ENCODE results near the gene MSI2.

DNA sequence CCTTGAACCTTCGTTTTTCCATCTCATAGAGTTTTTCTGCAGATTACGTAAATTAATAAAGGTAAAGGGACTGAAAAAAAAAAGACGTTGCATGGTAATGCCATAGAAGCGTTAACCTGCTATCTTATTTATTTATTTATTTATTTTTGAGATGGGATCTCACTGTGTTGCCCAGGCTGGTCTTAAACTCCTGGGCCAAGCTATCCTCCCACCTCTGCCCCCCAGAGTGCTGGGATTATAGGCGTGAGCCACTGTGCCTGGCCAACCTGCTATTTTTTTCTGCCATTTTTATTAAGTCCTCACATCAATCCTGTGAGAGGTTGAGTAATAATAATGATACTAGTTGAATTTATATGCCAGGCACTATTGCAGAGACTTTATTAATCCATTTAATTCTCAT, 7.9 kb downstream of the MSI2 start:
- no peak for TF ChIP-seq CSDC2 (CRISPR knock-in tag; IDR thresholded peaks at IDR 0.05)
- TF ChIP-seq TOX (CRISPR knock-in tag; IDR thresholded peaks at IDR 0.05; ENCODE audit: borderline replicate concordance) = no peak
- TF ChIP-seq, protein P1, sequence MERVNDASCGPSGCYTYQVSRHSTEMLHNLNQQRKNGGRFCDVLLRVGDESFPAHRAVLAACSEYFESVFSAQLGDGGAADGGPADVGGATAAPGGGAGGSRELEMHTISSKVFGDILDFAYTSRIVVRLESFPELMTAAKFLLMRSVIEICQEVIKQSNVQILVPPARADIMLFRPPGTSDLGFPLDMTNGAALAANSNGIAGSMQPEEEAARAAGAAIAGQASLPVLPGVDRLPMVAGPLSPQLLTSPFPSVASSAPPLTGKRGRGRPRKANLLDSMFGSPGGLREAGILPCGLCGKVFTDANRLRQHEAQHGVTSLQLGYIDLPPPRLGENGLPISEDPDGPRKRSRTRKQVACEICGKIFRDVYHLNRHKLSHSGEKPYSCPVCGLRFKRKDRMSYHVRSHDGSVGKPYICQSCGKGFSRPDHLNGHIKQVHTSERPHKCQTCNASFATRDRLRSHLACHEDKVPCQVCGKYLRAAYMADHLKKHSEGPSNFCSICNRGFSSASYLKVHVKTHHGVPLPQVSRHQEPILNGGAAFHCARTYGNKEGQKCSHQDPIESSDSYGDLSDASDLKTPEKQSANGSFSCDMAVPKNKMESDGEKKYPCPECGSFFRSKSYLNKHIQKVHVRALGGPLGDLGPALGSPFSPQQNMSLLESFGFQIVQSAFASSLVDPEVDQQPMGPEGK (CRISPR knock-in tag; IDR thresholded peaks at IDR 0.05; ENCODE audit: borderline replicate concordance) = no peak
- TF ChIP-seq, protein P2, sequence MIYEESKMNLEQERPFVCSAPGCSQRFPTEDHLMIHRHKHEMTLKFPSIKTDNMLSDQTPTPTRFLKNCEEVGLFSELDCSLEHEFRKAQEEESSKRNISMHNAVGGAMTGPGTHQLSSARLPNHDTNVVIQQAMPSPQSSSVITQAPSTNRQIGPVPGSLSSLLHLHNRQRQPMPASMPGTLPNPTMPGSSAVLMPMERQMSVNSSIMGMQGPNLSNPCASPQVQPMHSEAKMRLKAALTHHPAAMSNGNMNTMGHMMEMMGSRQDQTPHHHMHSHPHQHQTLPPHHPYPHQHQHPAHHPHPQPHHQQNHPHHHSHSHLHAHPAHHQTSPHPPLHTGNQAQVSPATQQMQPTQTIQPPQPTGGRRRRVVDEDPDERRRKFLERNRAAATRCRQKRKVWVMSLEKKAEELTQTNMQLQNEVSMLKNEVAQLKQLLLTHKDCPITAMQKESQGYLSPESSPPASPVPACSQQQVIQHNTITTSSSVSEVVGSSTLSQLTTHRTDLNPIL (CRISPR knock-in tag; IDR thresholded peaks at IDR 0.05; ENCODE audit: low read depth) = no peak
- TF ChIP-seq ZNF565 (CRISPR knock-in tag; conservative IDR thresholded peaks at IDR 0.05; ENCODE audit: low read depth) = no peak
- TF ChIP-seq, protein P3, sequence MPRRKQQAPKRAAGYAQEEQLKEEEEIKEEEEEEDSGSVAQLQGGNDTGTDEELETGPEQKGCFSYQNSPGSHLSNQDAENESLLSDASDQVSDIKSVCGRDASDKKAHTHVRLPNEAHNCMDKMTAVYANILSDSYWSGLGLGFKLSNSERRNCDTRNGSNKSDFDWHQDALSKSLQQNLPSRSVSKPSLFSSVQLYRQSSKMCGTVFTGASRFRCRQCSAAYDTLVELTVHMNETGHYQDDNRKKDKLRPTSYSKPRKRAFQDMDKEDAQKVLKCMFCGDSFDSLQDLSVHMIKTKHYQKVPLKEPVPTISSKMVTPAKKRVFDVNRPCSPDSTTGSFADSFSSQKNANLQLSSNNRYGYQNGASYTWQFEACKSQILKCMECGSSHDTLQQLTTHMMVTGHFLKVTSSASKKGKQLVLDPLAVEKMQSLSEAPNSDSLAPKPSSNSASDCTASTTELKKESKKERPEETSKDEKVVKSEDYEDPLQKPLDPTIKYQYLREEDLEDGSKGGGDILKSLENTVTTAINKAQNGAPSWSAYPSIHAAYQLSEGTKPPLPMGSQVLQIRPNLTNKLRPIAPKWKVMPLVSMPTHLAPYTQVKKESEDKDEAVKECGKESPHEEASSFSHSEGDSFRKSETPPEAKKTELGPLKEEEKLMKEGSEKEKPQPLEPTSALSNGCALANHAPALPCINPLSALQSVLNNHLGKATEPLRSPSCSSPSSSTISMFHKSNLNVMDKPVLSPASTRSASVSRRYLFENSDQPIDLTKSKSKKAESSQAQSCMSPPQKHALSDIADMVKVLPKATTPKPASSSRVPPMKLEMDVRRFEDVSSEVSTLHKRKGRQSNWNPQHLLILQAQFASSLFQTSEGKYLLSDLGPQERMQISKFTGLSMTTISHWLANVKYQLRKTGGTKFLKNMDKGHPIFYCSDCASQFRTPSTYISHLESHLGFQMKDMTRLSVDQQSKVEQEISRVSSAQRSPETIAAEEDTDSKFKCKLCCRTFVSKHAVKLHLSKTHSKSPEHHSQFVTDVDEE (CRISPR knock-in tag; IDR thresholded peaks at IDR 0.05) = no peak
- no peak for TF ChIP-seq ARNTL (CRISPR knock-in tag; IDR thresholded peaks at IDR 0.05; ENCODE audit: borderline replicate concordance, low read depth)
- TF ChIP-seq OSR1 (CRISPR knock-in tag; IDR thresholded peaks at IDR 0.05) = no peak
- TF ChIP-seq GLIS3 (CRISPR knock-in tag; IDR thresholded peaks at IDR 0.05) = no peak
- TF ChIP-seq PPARA (CRISPR knock-in tag; IDR thresholded peaks at IDR 0.05; ENCODE audit: borderline replicate concordance) = no peak
- TF ChIP-seq ZFP30 (CRISPR knock-in tag; IDR thresholded peaks at IDR 0.05) = no peak
- TF ChIP-seq ZFP3 (CRISPR knock-in tag; IDR thresholded peaks at IDR 0.05) = no peak
